ENCODE data around the gene MED13.

DNA sequence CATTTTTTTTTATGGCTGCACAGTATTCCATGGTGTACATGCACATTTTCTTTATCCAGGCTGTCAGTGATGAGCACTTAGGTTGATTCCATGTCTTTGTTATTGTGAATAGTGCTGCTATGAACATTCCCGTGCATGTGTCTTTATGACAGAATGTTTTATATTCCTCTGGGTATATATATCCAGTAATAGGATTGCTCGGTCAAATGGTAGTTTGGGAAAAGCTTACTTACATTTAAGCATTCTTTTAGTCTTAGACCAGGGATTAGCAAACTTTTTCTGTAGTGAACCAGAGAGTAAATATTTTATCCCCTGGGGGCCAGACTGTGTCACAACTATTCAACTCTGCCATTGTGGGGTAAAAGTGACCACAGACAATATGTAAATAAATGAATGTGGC, 40.2 kb downstream of the MED13 start:
- TF ChIP-seq CTCF (IDR thresholded peaks at IDR 0.05): no peak
- TF ChIP-seq POLR2A (IDR thresholded peaks at IDR 0.05): no peak

All from vagina (tissue), 2 donors.